ENCODE measurements around the gene LGR6. TPM values are rescaled to one million over a fixed set of nuclear protein-coding genes. Genes with fewer than 3 reads are reported as not detected.

Gene LGR6
- total and polyA plus RNA-seq, 2 of the 8 experiments (the other 6 are each of a cell fraction or from before 2014, with no cell fraction given): 0.50 to 1.0 TPM

- TF ChIP-seq CHD7 (IDR thresholded peaks at IDR 0.05; ENCODE audit: insufficient replicate concordance, low read length): no peak
- TF ChIP-seq ZNF274 (IDR thresholded peaks at IDR 0.05; ENCODE audit: borderline replicate concordance, extremely low read depth, low read length): no peak
- TF ChIP-seq SIRT6 (IDR thresholded peaks at IDR 0.05; ENCODE audit: low read length): no peak
- no peak for TF ChIP-seq CTCF (IDR thresholded peaks at IDR 0.05; ENCODE audit: control extremely low read depth in 1 of 3, insufficient read depth in 1 of 3, low read depth in 1 of 3, low read length in 3 of 3)
- TF ChIP-seq KDM1A (IDR thresholded peaks at IDR 0.05; ENCODE audit: borderline replicate concordance, low read length): no peak
- TF ChIP-seq HDAC6 (IDR thresholded peaks at IDR 0.05; ENCODE audit: low read depth, low read length): no peak
- TF ChIP-seq CBX5 (IDR thresholded peaks at IDR 0.05; ENCODE audit: low read depth, low read length): no peak
- no peak for TF ChIP-seq NRF1 (IDR thresholded peaks at IDR 0.05; ENCODE audit: low read depth, low read length)
- TF ChIP-seq SP1 (IDR thresholded peaks at IDR 0.05; ENCODE audit: low read depth, low read length): no peak
- no peak for TF ChIP-seq FOSL1 (IDR thresholded peaks at IDR 0.05; ENCODE audit: insufficient read depth, low read depth, low read length)
Measured at GRCh38 chr1:202333861-202334260, 140.3 kb downstream of the LGR6 start (continued).
